Measurements from ENCODE around the gene ROR2. TPM values are rescaled to one million over a fixed set of nuclear protein-coding genes. Genes with fewer than 3 reads are reported as not detected.

The ROR2 gene
- polyA plus RNA-seq, 4 donors: 16.6 to 29.1 (median 19.8) TPM

DNA sequence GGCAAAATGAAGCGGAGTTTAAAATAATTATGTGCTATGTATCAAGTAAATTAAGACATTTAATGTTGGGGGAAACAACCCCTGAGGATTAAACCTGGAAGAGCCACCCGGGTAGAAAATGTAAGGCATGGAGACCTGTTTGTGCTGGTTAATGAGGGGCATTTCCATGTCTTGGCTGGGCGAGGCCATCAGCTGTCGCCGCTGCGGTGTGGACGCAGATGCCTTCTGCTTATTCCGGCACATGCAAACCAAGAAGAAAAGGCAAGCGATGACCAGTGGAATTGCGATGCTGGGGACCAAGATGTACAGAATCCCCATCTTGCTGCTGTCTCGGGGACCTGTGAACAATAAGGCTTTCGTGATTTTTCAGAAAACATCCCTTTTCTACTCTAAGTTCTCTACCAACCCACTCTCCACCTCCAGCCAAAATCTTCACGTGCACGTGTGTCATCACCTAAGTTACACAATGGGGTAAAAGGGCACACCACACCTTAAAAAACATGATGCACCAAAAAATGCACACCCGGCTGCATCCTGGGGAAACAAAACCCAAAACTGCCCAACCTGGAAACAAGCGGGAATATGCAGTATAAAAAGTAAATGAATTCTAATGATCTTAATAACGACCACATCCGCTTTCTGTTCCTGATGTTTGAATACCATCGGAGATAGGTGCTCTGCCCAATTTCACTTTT lies 223.5 kb downstream of the ROR2 start:
- DNase-seq (ENCODE audit: low read depth in 4 of 4, low spot score in 3 of 4): no peak

DNA sequence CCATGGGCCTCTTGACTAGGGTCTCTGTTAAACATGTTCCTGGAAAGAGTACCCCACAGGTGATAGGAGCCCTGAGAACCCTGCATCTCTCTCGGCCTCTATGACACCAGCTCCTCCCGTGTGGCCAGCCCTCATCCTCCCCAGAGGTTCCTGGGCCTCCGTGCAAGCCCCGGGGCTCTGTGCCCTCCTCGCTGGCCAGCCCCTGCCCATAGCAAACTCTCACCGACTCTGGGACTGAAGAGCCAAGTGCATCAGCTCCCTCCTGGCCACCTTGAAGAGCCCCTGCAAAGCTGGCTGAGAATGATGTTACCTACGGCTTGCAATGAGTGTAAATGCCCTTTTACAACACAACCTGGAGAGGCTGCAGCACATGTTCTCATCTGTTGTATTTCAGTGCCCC lies 224.4 kb downstream of the ROR2 start:
- no peak for DNase-seq (ENCODE audit: low read depth in 4 of 4, low spot score in 3 of 4)

DNA sequence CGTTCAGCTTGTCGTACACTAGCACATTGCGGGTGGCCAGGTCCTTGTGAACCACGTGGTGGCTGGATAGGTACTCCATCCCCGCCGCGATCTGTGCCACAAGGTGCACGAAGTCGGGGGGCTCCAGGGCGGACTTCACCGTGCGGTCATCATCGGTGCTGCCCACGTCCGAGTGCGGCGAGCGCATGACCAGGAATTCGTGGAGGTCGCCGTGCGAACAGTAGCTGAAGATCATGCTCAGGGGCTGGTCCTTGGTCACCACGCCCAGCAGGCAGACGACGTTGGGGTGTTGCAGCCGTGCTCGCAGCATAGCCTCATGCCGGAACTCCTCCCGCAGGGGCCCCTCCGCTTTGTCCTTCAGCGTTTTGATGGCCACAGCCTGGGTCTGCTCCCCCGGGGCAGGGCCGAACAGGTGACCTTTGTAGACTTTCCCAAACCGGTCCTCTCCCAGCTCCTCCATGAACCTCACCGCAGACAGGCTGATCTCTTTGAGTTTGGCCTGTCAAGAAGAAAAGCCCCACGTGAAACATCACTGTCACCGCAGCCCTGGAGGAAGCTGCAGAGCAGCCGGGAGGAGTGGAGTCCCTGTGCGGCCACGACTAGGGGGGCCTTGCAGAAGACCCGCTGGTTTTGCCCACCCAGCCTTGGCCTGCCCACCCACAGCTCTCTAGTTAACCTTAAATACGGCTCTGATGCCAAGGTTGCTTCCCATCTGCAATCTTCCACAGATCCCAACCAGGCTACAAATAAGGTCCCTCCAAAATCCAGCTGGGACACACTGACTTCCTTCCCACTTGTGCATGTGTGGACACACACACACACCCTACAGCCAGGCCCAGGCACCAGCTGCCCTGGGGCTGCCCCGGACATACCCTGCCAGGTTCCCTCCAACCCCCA lies 225.2 kb downstream of the ROR2 start:
- DNase-seq (ENCODE audit: low read depth in 4 of 4, low spot score in 3 of 4): no peak

DNA sequence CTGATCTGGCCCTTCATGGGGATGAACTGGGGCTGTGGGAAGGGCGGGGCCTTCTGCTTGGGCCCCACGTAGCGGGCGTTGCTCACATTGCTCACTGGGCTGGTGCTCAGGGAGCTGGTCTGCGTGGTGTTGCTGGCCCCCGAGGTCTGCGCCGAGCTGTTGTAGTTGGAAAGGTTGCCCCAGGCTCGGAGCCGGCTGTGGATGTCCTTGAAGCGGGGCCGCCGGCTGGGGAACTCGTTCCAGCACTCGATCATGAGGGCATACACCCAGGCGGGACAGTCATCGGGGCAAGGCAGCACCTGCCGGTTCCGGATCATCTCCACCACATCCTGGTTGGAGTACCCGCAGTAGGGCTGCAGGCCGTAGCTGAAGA lies 226.0 kb downstream of the ROR2 start:
- DNase-seq (ENCODE audit: low read depth in 4 of 4, low spot score in 3 of 4): no peak

DNA sequence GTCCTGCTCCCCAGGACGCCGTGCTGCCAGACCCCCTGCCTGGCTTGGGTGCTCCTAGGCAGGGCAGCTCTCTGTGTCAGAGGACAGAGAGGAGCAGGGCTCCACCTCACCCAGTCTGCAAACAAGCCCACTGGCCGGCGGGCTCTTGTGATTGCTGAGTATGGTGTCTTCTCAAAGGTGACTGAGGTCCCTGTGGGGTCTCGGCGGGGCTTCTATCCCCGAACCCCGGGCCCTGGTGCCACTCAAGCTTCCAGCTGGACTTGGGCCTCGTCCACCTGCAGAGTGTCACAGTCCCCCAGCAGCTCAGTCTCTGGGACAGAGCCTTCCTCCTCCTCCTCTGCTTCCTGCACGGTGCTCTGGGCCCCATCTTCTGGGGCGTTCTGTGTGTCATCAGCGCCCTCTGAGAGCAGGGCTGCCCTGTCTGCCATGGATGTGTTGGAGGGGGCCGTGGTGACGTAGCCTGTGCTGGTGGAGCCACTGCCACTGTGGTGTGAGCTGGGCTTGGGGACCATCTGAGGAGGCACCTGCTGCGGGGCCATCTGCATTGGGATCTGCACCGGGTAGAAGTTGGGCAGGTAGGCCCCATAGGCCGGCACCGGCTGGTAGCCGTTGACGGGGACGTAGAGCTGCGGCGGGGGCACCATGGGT lies 226.5 kb downstream of the ROR2 start:
- no peak for DNase-seq (ENCODE audit: low read depth in 4 of 4, low spot score in 3 of 4)

DNA sequence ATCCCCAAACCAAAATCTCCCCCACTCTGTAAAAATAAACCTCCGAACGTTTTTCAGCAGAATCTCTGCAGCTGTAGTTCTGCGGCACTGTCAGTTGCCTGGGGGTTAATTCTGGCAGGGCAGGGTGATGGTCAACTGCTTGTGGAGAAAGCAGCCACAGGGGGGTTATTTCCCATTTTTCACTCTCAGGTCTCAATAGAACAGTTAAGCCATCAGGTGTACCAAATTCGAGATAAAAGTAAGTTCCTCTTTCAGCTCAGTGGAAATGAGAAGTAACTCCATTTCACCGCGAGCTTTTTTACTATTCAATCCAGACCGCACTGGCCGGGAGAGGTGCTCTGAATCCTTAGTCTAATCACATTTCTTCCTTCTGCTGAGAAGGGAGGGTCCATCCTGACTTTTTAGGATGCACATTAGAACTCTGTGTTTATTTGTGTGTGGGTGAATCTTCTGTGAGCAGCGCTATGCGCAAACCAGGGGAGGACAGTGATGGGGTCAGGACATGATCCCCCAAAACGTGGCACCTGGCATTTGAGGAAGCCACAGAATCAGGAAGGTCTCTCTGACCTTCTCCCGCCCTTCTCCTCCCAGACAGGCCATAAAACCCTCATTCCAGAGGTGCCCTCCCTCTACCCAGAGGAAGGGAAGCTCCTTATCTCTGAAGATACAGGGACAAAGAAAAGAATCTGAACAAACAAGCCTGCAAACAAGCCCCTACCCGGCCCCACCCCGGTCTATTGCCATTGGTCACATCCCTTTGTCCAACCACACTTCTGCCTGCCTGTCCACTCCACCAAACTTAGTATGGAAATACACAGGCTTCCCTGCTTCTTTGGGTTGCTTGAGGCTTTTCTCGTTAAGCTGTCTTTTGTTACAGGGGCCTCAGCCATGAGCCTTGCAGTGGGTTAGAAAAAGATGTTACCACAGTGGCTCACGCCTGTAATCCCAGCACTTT lies 229.0 kb downstream of the ROR2 start:
- no peak for DNase-seq (ENCODE audit: low read depth in 4 of 4, low spot score in 3 of 4)

DNA sequence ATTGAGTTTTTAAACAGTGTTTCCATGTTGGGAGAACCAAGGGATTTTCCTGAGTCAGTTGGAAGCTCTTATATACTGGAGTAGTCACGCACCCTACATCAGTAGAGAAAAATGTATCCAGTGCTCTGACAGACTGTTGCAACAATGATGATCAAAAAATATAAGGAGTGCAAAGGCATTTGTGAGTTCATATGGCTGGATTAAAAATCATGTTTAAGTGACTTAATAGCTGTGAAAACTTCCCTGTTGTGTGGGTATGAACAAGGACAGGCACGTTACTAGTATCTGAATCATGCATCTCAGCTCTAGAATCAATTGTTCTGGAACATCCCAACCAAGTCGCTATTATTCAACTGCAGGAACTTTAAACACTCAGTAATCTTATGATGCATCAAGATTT lies 229.7 kb downstream of the ROR2 start:
- DNase-seq (ENCODE audit: low read depth in 4 of 4, low spot score in 3 of 4): no peak

DNA sequence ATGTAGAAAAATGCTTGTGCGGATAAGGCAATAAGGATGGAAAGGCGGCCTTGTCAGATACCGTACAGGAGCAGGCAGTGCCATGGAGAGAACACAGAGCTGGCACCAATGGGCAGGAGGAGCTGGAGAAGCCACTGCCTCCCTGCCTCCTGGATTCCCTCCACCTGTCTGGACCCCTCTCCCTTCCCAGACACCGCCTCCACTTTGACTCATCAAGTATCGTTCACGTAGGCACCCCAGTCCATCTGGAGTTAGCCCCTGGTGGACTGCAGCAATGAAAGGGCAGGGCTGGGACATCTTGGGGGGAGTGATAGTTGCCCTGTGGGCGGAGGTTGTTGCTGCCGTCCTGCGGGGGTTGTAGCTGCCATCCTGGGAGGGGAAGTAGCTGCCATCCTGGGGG lies 232.0 kb downstream of the ROR2 start:
- DNase-seq (ENCODE audit: low read depth in 4 of 4, low spot score in 3 of 4): no peak

DNA sequence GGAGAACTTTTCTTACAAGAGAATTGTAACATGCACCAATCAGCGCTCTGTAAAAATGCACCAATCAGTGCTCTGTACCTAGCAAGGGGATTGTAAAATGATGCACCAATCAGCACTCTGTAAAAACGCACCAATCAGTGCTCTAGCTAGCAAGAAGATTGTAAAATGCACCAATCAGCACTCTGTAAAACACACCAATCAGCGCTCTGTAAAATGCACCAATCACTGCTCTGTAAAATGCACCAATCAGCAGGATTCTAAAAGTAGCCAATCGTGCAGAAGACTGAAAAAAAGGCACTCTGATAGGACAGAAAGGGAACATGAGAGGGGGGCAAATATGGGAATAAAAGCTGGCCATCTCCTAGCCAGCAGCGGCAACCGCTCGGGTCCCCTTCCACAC lies 233.2 kb downstream of the ROR2 start:
- no peak for DNase-seq (ENCODE audit: low read depth in 4 of 4, low spot score in 3 of 4)

DNA sequence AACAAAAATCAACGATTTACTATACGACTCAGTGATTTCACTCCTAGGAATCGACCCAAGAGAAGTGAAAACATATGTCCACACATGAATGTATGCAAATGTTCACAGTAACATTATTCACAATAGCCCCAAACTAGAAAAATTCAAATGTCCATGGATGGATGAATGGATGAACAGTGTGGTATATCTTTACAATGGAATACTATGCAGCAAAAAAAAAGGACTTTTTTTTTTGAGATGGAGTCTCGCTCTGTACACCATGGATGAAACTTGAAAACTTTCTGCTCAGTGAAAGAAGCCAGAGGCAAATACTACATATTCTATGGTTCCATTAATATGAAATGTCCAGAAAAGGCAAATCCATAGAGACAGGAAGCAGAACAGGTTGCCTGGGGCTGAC lies 233.8 kb downstream of the ROR2 start:
- DNase-seq (ENCODE audit: low read depth in 4 of 4, low spot score in 3 of 4): no peak

DNA sequence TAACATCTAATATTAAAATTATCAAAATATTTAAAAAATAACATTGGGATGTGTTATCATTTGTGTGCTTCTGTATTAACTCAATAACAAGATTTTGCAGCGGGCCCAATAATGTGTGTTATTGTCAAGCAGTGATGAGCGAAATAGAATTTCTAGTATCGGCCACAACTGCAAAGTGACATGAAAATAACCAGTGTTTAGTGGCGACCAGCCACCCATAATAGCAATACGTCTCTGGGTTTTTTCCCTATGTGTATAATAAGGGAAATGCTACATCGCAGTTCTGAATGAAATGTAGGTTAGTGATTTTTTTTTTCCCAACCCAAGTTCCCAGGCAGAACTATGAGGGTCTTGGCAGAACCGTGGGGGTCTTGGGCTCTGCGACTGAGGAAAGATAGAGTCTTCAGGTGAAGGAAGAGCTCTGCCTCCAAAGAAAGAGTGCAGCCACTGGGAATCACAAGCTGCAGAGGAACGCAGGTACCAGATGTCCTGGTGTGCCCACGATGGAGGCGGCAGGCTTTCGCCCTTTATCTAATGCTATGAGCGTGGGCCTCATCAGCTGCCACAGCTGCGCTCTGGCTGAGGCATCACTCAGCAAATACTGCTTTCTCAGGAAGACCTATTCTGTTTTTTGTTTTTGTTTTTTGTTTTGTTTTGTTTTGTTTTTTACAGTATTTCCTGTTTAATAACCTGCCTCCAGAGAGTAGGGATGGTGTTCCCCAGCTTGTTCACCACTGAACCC lies 235.0 kb downstream of the ROR2 start:
- no peak for DNase-seq (ENCODE audit: low read depth in 4 of 4, low spot score in 3 of 4)

DNA sequence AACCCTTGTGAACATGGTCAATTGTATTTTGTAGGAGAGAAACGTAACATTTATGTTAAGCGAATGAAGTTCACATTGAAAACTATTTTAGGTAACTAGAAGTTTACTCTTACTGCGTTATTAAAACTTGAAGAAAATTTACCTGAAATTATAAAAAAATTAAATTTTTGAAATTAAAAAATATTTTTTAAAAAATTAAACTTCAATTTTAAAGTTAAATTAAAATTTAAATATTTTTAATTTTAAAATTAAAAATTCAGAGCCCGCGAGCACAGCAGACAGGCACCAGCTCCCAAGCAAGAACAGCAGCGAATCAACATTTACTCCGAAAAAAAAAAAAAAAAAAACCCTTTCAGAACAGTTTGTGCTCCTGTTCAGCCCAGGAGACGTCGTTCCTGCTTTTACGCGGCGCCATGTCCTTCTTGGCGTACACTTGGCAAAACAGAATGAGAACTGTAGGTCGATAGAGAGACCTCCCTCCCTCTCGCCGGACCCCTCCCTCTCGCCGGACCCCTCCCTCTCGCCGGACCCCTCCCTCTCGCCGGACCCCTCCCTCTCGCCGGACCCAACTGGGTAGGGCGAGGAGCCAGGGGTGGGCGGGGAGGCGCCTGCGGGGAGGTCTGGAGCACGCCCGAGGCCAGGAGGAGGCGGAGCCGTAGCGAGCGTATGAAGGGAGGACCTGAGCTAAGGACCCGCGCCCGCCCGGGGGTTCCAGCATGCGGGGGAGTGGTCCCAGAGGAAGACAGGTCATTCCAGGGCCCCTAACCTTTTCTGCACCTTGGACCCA lies 235.8 kb downstream of the ROR2 start:
- DNase-seq (ENCODE audit: low read depth in 4 of 4, low spot score in 3 of 4): peak in 2 of 4 donors; percentile 32 to 58

DNA sequence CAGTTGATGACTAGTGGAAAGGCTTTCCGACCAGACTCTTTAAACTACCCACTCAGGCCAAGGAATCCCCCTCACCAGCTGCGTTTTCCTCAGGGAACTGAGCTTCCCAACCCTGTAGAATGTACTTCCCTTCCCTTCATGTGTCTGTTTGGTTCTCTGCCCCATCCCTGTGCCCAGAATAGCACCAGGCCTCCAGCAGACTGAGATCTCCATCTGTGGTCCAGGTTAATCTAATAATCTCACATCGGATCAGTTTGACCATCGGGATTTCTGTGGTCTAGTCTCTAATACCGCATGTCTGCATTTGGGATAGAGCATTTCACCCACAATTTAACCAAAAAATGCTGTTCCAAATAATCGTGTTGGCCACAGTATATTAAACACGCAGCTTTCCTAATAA lies 237.2 kb downstream of the ROR2 start:
- DNase-seq (ENCODE audit: low read depth in 4 of 4, low spot score in 3 of 4): no peak

DNA sequence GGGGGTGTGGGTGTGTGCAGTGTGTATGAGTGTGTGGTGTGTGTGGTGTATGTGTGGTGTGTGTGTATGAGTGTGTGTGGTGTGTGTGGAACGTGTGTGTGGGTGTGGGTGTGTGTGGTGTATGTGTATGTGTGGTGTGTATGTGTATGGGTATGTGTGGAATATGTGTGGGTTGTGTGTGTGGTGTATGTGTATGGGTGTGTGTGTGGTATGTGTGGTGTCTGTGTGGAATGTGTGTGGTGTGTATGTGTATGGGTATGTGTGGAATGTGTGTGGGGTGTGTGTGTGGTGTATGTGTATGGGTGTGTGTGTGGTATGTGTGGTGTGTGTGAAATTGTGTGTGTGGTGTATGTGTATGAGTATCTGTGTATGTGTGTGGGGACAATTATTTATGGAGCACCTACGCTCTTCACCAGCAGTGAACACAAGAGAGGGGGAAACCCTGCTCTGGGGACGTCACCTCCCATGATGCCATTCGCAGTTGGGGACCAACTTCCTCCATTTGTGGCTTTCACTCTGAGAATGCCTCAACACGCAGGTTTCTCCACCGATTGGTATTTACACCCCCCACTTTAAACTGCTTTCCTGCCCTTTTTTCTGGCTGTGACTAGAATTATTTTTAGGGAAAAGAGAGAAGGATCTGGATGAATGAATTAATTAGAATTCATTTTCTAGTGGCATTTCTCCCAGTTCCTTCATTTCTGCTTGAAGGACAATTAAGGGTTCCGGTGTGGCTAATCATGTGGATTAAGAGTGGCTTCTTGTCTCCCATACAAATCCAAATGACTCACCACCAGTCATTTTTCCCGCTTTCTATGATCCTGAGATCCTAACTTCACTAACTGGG lies 238.1 kb downstream of the ROR2 start:
- DNase-seq (ENCODE audit: low read depth in 4 of 4, low spot score in 3 of 4): no peak

DNA sequence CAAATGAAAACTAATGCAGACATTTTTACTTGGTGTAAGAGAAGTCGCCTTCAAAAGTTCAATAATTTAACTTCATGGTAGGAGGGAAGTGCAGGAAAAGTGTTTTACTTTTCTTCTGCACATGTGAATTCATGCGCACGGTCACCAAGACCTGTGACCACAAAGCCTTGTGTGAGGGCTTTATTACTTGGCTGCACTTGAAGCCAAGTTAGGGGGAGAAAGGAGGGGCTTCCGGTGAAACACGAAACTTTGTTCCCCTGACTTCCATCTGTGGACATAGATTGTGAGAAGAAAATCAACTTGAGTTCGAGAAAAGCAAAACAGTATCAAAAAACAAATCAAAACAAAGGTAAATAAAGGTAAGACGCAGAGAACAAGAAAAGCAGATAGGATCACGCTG lies 239.9 kb downstream of the ROR2 start:
- peak in 1 of 4 donors; percentile 47 for DNase-seq (ENCODE audit: low read depth in 4 of 4, low spot score in 3 of 4)

DNA sequence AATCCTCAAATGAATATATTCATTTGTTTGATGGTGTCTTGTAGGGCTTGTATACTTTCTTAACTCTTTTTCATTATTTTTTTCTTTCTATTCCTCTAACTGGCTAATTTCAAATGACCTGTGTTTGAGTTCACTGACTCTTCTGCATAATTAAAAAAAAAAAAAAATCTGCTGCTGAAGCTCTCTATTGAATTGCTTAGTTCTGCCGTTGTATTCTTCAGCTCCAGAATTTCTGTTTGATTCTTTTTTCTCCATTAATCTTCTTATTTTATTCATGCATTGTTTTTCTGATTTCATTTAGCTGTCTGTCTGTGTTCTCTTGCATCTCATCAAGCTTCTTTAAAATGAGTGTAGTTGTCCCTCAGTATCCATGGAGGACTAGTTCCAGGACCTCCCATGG lies 244.6 kb downstream of the ROR2 start:
- DNase-seq (ENCODE audit: low read depth in 4 of 4, low spot score in 3 of 4): no peak

DNA sequence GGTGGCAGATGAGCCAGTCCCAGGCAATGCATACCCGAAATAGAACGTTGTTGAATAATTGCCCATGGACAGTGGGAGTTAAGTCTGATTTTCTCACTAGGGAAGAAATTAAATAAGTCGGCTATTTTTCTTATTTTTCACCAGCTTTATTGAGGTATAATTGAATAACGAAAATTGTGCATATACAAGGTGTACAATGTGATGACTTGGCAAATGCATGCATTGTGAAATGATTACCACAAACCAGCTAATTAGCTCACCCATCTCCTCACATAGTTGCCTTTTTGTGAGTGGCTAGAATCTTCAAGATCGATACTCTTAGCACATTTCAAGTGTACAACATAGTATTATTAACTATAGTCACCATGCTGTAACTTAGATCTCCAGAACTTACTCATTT lies 249.6 kb downstream of the ROR2 start:
- no peak for DNase-seq (ENCODE audit: low read depth in 4 of 4, low spot score in 3 of 4)

DNA sequence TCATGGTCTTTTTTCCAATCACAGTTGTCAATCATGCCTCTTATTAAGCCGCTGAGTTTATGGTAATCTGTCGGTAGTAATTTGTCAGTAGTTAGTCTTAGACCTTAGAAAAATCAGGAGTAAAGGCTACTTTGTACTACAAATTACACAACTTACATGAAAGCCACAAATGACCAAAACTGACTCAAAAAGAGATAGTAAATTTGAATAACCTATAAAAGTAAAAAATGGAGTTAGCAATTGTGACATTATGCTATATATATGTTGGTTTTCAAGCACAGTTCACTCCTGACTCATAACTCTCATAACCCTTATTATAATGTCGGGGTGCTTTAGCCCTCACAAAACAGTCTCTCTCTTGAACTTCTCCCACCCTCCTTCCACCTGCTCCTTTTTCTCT lies 251.8 kb downstream of the ROR2 start:
- DNase-seq (ENCODE audit: low read depth in 4 of 4, low spot score in 3 of 4): no peak
